HEK293 (cell line): ENCODE measurements around the gene HERPUD2.

ENCODE experiments used
- BCL6B ChIP-seq: fragments of 450-650 bp; formaldehyde crosslinking; IDR thresholded peaks from 2 replicates; pipeline ENCODE4 v1.5.1; 2017; ENCODE audit warnings: missing biosample characterization, missing genetic modification characterization
- CTCF ChIP-seq: fragments of 450-650 bp; formaldehyde crosslinking; IDR thresholded peaks from 2 replicates; pipeline ENCODE4 v1.5.1; 2016; ENCODE audit warnings: missing biosample characterization, missing genetic modification characterization
- KLF7 ChIP-seq: fragments of 450-650 bp; formaldehyde crosslinking; IDR thresholded peaks from 2 replicates; pipeline ENCODE4 v1.5.1; 2016; ENCODE audit warnings: missing biosample characterization, missing genetic modification characterization, borderline replicate concordance
- ZFP41 ChIP-seq: fragments of 450-650 bp; formaldehyde crosslinking; IDR thresholded peaks from 2 replicates; pipeline ENCODE4 v1.5.1; 2016; ENCODE audit warnings: missing biosample characterization, missing genetic modification characterization, borderline replicate concordance
- ZNF175 ChIP-seq: fragments of 450-650 bp; formaldehyde crosslinking; IDR thresholded peaks from 2 replicates; pipeline ENCODE4 v1.5.1; 2016; ENCODE audit warnings: missing biosample characterization, missing genetic modification characterization
- ZNF24 ChIP-seq: fragments of 450-650 bp; formaldehyde crosslinking; IDR thresholded peaks from 2 replicates; pipeline ENCODE4 v1.5.1; 2016; ENCODE audit warnings: missing biosample characterization, missing genetic modification characterization
- ZNF302 ChIP-seq: fragments of 450-650 bp; formaldehyde crosslinking; IDR thresholded peaks from 2 replicates; pipeline ENCODE4 v1.5.1; 2016; ENCODE audit warnings: missing biosample characterization, missing genetic modification characterization, low read depth
- ZNF433 ChIP-seq: fragments of 450-650 bp; formaldehyde crosslinking; IDR thresholded peaks from 2 replicates; pipeline ENCODE4 v1.5.1; 2016; ENCODE audit warnings: missing biosample characterization, missing genetic modification characterization, low read depth
- ZNF473 ChIP-seq: fragments of 450-650 bp; formaldehyde crosslinking; IDR thresholded peaks from 2 replicates; pipeline ENCODE4 v1.5.1; 2017; ENCODE audit warnings: missing biosample characterization, missing genetic modification characterization
- ZNF530 ChIP-seq: fragments of 450-650 bp; formaldehyde crosslinking; IDR thresholded peaks from 2 replicates; pipeline ENCODE4 v1.5.1; 2016; ENCODE audit warnings: low read depth, missing biosample characterization, missing genetic modification characterization
- ZNF558 ChIP-seq: fragments of 450-650 bp; formaldehyde crosslinking; IDR thresholded peaks from 2 replicates; pipeline ENCODE4 v1.5.1; 2016; ENCODE audit warnings: missing biosample characterization, missing genetic modification characterization
- ZNF626 ChIP-seq: fragments of 450-650 bp; sonication (Bioruptor Pico); formaldehyde crosslinking; IDR thresholded peaks from 2 replicates; pipeline ENCODE4 v1.5.1; 2018; ENCODE audit warnings: missing biosample characterization, missing genetic modification characterization, inconsistent platforms
- ZNF792 ChIP-seq: fragments of 450-650 bp; formaldehyde crosslinking; IDR thresholded peaks from 2 replicates; pipeline ENCODE4 v1.5.1; 2016; ENCODE audit warnings: missing biosample characterization, missing genetic modification characterization
- TF ChIP-seq, protein P1 (sequence below): fragments of 450-650 bp; formaldehyde crosslinking; IDR thresholded peaks from 2 replicates; pipeline ENCODE4 v1.5.1; 2016; ENCODE audit warnings: missing biosample characterization, missing genetic modification characterization

DNA sequence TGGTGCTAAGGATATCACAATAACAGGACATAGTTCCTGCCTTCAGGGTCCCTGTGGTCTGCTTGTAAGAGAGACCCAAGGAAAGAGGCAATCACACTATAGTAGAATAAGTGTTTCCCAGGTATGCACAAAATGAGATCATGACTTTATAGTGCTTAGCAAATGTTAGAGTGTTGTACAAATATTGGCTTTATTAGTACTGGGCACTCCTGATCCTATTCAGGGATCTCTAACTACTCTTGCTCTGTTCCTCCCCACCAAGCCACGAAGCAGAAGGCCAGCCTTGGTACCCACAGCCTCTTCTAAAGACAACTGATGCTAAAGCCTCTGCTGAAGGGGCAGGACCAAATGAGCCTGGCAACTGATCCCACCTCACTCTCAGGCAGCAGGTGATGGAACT is 75.1 kb downstream of the HERPUD2 start:
- TF ChIP-seq CTCF (tag by site-specific recombination) (no peak), ZNF473 (tag by site-specific recombination) (no peak), ZNF558 (tag by site-specific recombination) (no peak), KLF7 (tag by site-specific recombination) (no peak), BCL6B (tag by site-specific recombination) (no peak), ZNF792 (tag by site-specific recombination) (no peak), ZNF433 (no peak), ZNF302 (tag by site-specific recombination) (no peak), ZNF626 (tag by site-specific recombination) (no peak), ZNF24 (tag by site-specific recombination) (no peak), ZNF175 (tag by site-specific recombination) (no peak), ZFP41 (no peak), ZNF530 (tag by site-specific recombination) (no peak)
- TF ChIP-seq, protein P1, sequence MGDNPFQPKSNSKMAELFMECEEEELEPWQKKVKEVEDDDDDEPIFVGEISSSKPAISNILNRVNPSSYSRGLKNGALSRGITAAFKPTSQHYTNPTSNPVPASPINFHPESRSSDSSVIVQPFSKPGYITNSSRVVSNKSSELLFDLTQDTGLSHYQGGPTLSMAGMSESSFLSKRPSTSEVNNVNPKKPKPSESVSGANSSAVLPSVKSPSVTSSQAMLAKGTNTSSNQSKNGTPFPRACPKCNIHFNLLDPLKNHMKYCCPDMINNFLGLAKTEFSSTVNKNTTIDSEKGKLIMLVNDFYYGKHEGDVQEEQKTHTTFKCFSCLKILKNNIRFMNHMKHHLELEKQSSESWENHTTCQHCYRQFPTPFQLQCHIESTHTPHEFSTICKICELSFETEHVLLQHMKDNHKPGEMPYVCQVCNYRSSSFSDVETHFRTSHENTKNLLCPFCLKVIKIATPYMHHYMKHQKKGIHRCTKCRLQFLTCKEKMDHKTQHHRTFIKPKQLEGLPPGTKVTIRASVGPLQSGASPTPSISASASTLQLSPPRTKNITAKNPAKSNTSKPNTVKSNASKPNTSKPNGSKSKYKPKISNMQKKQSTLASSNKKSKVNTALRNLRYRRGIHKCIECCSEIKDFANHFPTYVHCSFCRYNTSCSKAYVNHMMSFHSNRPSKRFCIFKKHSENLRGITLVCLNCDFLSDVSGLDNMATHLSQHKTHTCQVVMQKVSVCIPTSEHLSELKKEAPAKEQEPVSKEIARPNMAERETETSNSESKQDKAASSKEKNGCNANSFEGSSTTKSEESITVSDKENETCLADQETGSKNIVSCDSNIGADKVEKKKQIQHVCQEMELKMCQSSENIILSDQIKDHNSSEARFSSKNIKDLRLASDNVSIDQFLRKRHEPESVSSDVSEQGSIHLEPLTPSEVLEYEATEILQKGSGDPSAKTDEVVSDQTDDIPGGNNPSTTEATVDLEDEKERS (tag by site-specific recombination): no peak
